ENCODE measurements around the gene PTTG1.

DNA sequence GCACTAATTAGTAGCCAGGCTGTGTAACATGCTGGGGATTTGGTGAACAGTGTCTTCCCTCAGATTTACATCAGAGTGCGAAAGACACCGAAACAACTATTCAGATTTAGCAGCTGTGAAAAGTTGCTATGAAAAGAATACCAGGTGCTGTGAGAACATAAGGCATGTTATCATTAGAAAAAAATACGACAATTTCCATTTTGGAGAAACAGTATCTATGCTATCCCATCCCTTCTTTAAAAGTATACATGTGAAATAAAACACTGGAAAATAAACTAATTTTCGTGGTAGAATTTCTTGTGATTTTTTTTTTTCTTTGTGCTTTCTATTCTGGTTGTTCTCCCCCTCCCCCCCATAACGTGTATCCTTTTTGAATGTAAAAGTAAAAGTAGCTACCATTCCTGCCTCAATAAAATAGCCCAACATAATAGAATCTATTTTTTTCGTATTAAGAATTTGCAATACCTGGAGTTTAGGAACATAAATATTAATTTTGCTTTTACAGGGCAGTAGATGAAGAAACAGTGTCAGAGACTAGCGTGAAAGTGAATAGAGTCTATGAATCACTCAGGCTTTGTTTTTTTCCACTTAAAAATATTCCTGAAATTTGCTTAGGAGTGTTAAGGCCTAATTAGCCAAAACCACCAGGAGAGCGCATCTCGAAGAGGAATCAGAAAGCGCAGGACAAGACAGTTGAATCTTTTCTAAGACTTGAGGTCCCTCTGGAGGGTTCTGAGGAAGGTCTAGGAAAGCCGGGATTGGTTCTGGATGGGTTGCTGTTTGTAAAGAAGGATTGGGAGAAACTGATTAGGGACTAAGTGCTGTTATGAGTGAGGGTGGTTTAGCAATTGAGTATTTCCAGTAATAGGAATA, 2.0 kb upstream of the PTTG1 start:
- no peak for TF ChIP-seq CTCF (IDR thresholded peaks at IDR 0.05)
- no peak for TF ChIP-seq POLR2A (IDR thresholded peaks at IDR 0.05)
